Stimulated activated CD8-positive, alpha-beta memory T cell treated with anti-CD3 and anti-CD28 coated beads, Interleukin-4, amount 100 ng/mL, for 4 hours (primary cell): ENCODE measurements around the gene HBEGF.
"Not testable (repeated sequence)": the region's sequence is repeated elsewhere in the genome, so short reads cannot be mapped to it uniquely, and the experiment has no call there.

ENCODE experiments used
- DNase-seq, 2 donors: peaks; one replicate each; pipeline ENCODE4 v3.0.0-alpha.2; 2020; ENCODE audit warnings: low read depth in 2 of 2, low spot score in 1 of 2

The HBEGF gene

GRCh38 chr5:140361901-140362300 lies 15.5 kb upstream of the HBEGF start:
- no peak for DNase-seq

DNA sequence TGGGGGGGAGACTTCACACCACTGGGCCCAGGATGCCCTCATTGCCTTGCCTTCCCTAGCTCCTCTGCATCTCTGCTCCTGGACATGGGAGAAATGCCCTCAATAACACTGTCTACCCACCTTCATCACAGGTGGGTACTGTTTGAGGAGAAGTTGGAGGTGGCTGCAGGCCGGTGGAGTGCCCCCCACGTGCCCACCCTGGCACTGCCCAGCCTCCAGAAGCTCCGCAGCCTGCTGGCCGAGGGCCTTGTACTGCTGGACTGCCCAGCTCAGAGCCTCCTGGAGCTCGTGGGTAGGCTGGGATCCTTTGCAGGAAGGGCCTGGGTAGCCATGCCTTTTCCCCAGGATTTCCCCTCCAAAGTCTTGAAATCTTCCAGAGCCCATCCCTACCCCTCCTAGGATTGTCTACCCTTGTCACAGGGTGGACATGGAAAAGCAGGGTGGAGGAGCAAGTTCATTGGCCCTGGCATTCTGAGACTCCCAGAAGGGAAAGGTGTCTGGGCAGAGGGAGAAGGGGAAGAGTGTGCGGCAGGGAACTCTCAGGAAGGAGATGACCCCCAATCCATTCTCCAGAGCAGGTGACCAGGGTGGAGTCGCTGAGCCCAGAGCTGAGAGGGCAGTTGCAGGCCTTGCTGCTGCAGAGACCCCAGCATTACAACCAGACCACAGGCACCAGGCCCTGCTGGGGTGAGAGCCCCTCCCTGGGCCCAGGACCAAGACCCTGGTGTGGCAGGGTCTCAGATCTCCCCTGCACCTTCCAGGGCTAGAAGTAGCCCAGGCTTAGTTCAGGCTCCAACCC lies 14.5 kb upstream of the HBEGF start:
- DNase-seq = no peak

DNA sequence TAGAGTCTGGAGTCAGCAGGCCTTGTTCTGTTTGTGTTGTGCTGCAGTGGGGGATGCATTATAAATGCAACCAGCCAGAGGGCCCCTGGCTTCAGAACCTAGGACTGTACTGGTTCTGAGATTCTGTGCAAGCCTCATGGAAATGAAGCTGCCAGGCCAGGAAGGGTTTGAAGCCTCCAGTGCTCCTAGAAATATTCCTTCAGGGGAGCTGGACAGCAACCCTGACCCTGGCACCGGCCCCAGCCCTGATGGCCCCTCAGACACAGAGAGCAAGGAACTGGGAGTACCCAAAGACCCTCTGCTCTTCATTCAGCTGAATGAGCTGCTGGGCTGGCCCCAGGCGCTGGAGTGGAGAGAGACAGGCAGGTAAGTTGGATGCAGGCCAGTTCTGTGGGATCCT lies 13.7 kb upstream of the HBEGF start, which contains the start of gene SLC4A9:
TSS of gene SLC4A9 (plus strand) at position 94 of the 400 bp plus-strand sequence. CDS start at position 137, 43 bp downstream.
- DNase-seq = no peak

- DNase-seq = no peak
Measured at GRCh38 chr5:140358738-140359310, 12.4 kb upstream of the HBEGF start.

DNA sequence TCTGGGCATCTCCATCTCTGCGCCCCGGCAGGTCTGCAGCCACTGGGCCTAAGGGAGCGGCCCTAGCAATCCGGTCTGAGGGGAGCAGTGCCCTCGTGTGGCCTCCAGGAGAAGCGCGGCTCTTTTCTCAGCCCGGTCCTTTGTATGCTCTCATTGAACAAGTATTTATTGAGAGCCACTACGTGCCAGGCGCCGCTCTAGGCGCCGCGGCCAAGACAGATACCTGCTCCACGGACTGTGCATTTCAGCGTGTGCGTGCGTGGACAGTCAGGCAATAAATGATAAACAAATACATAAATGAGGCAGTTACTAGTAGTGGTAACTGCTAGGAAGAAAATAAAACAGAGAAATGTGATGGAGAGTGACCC lies 11.3 kb upstream of the HBEGF start:
- peak; percentile 29 to 40 for DNase-seq

- no peak for DNase-seq
Measured at GRCh38 chr5:140356853-140357725, 10.7 kb upstream of the HBEGF start.

- no peak for DNase-seq
Measured at GRCh38 chr5:140355546-140355945, 9.1 kb upstream of the HBEGF start.

DNA sequence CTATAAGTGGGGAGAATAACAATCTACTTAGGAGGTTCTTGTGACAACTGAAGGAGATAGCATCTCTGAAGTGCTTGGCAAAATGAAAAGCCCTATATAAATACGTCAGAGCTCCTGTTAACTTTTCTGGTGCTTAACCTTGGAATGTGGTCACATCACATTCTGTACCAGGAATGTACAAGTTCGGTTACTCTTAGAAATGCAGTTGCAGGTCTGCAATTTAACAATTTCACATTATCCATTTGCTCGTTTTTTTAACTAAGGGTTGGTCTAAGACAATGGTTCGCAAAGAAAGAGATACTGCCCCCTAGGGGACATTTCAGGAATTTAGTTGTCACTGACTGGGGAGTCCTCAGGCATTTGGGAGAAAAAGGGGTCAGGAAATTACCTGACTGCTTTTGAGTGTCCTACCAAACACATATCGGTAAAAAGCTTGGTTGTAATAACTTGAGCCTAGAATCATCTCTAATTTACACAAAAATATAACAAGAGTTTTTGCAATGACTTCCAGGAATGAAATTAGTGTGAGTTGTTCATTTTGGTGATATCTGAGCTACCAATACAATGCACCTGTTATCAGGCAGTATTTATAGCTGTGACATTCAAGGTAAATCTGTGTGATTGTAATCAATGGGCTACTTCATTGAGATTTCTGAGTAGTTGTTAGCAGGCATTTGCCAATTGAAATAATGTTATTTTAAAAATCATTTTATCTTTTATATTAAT lies 5.4 kb upstream of the HBEGF start:
- DNase-seq = peak in 1 of 2 donors; percentile 14

- DNase-seq = no peak
Measured at GRCh38 chr5:140349244-140349643, 2.8 kb upstream of the HBEGF start.

DNA sequence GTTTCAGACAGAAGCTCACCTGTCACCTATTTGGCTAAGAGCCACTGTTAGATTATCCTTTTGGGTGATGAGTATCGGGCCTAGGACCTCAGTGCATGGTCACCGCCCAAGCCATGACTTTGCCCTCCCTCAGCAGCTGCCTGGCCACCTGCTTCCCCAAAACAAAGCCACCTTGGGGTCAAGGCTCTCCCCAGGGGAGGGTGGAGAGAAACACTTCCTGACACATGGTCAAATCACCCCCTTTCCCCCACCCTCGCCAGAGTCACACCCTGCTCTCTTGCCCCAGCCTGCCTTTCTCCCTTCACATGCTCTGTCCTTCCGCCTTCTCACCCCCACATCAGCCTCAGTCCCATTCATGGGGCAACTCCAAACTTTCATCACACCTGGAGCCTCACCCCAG lies 1.7 kb upstream of the HBEGF start:
- no peak for DNase-seq

DNA sequence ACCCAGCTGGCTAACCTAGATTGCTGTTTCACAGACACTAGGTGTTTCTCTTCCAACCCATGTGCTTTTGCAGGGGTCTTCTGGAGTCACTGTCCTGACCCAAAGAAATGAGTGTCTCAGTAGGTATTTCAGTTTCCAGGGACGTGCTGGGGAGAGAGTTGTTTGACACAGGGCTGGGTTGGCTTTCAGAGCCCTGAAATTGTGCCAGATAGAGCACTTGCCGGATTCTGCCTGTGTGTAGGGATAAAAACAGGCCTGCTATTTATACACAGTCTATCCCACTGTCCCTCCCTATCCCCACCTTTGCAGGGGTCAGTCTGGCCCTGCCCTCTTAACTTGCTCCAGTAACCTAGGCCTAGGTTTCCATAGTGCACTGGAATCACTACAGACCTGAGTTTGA lies 957 bp upstream of the HBEGF start:
- DNase-seq = no peak

- DNase-seq = no peak
Measured at GRCh38 chr5:140345919-140346347, 470 bp downstream of the HBEGF start.

DNA sequence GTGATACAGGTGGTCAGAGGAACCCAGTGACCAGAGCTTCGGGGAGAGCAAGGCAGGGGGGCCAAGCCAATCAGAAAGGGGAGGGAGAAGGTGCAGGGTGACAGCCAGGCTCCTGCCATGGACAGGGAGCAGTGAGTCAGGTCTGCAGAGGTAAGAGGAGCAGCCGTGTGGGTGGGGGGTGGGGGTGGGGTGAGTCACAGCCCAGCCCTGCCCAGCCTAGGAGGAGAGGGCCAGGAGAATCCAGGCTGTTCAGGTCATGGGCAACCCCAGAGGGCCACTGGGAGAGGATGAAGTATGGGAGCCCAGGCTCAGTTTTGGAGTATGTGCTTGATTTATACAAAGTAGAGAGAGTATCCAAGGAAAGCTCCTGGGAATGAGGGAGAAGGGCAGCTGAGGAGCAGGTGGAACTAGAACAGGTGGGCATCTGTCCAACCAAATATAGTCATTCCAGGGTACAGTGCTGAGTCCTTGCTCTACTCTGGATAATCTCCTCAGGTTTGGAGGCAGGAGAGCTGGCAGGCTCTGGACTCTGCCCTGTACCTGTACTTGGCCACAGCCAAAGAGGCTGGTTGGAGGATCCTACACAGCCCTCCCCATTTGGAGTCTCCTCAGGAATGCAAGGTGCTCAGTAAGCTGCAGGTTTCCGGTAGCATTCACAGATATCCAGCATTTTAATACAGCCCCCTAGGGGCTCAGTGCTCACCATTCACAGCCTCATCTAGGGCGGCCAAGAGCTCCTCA lies 1.6 kb downstream of the HBEGF start:
- no peak for DNase-seq

DNA sequence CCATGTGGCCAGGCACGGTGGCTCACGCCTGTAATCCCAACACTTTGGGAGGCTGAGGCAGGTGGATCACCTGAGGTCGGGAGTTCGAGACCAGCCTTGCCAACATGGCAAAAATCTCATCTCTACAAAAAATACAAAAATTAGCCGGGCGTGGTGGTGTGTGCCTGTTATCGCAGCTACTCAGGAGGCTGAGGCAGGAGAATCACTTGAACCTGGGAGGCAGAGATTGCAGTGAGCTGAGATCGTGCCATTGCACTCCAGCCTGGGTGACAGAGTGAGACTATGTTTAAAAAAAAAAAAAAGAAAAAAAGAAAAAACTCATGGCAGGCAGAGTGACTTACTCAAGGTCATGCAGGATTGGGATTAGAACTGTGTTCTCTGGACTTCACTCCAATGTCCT lies 2.6 kb downstream of the HBEGF start:
- not testable (repeated sequence) for DNase-seq

DNA sequence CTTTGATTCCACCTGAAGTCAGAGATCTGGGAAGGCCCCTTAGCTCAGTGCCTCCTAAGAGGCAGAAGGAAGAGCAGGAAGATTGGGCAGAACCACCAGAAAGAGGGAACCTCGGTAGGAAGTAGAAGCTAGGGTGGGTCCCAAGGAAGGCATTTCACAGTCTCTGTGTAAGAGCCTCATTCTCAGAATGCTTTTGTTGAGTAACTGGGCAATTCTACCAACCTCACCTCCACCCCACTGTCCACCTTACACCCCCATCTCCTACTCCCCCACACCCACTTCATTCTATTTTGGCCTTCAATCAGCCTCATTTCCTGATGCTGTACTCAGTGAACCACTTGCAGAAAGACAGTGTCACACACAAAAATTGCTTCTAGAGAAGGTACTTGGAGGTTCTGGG lies 3.5 kb downstream of the HBEGF start:
- no peak for DNase-seq

DNA sequence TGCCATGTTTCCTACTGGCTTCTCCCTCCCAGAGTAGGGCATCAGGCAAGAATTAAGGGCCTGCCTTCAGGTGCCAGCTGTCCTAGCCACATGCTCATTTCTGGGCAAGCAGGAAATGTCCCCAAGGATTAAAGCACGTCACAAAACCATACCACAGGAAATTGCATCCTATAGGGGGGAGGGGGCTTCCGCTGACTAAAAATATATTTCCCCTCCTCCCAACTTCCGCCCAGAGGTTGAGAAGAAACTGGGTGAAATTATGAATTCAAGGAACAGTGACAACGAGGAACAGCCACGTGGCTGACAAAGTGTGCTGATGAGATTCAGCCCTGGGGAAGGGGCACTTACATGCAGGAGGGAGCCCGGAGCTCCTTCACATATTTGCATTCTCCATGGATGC lies 4.1 kb downstream of the HBEGF start:
- no peak for DNase-seq

- no peak for DNase-seq
Measured at GRCh38 chr5:140341591-140341990, 4.8 kb downstream of the HBEGF start.

- DNase-seq = no peak
Measured at GRCh38 chr5:140340605-140341121, 5.7 kb downstream of the HBEGF start.

- no peak for DNase-seq
Measured at GRCh38 chr5:140339636-140340035, 6.8 kb downstream of the HBEGF start.

DNA sequence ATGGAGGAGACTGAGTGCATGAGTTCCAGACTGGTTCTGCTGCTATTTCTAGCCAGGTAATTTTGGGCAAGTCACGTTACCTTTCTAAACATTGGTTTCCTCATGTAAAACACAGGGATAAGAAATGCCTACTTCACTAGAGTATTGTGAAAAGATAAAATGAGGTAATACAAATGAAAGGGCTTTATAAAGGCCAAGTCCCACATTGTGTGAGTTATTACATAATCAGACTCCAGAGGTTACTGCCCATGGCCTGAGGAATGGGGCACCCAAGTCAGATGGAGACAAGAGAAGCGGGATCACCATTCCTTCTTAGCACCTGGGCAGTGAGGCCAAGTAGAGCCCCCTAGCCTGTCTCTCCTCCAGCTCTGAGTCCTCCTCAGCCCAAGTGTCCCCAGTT lies 7.5 kb downstream of the HBEGF start:
- no peak for DNase-seq
